HG02870 (cell line): ENCODE data around the gene PRRT2.
"Not testable (repeated sequence)": the region's sequence is repeated elsewhere in the genome, so short reads cannot be mapped to it uniquely, and the experiment has no call there.

Experiments
- ATAC-seq: cut with Tn5 transposase; IDR thresholded peaks from one replicate; pipeline ENCODE4 v1.9.1; 2021; ENCODE audit warnings: mild to moderate bottlenecking, moderate library complexity; ENCODE audit not compliant: unreplicated experiment

PRRT2 gene

DNA sequence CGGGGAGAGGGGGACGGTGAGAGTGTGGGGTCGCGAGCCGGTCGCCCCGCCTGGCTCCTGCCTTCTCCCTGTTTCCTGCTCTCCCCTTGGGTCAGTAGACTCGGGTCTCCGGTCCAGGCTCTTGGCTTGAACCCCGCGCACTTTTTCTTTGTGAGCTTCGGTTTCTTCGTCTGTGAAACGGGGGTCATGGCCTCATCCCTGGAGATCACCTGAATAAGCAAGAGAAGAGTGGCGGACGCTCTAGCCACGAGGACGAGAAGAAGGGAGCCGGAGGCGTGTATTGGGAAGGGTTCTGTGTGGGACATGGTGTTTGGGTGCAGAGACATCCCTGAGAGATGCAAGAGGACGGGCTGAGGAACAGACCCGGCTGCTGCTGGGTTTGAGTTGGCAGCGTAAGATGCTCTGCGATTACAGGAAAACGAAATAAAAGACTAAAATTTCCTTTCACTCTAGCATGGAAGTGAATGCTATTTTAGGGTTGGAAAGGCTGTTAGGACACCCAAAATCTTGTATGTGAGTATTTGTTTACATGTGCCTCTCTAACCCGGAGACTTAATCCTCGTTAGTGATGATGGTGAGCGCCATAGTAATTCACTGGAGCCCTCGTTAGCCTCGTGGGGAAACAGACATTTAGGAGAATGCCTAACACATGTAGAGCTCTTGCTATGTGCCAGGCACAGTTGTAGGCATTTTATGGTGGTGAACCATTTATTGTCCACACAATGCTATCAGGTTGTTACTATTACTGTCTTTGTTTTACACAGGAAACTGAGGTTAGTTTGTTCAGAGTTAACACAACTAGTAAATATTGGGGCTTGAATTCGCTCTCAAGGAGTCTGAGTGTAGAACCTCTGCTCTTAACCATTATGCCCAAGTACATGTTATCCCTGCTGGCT lies 20.8 kb upstream of the PRRT2 start:
- ATAC-seq = no peak

- ATAC-seq = no peak
Observed at GRCh38 chr16:29791845-29792807, 19.9 kb upstream of the PRRT2 start.

DNA sequence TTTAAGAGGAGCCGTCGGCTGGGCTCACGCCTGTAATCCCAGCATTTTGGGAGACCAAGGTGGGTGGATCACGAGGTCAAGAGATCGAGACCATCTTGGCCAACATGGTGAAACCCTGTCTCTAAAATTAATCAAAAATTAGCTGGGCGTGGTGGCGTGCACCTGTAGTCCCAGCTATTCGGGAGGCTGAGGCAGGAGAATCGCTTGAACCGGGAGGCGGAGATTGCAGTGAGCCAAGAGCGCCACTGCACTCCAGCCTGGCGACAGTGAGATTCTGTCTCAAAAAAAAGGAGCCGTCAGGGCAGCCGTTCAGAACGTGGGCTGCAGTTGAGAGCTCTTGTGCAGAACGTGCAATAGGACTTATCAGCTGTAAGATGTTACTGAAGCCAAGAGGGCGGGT lies 18.8 kb upstream of the PRRT2 start:
- not testable (repeated sequence) for ATAC-seq

- no peak for ATAC-seq
Observed at GRCh38 chr16:29794231-29794710, 17.7 kb upstream of the PRRT2 start.

DNA sequence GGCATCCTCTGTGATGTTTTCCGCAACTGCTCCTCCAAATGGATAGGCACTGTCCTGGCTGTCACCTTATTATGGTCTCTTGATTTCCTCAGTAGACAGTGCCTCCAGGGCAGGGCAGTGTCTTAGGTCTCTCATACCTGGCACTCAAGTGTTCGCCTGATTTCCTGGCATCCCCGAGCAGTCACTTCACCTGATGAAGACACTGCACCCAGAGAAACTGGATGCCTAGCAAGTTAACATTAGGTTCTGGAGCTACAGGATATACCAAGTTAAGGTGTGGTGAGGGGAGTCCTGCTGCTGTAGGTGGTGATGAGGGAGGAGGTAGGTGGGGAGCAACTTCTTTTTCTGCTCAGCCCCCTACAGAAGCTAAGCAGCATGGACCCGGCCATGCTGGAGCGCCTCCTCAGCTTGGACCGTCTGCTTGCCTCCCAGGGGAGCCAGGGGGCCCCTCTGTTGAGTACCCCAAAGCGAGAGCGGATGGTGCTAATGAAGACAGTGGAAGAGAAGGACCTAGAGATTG lies 9.5 kb upstream of the PRRT2 start:
- no peak for ATAC-seq

DNA sequence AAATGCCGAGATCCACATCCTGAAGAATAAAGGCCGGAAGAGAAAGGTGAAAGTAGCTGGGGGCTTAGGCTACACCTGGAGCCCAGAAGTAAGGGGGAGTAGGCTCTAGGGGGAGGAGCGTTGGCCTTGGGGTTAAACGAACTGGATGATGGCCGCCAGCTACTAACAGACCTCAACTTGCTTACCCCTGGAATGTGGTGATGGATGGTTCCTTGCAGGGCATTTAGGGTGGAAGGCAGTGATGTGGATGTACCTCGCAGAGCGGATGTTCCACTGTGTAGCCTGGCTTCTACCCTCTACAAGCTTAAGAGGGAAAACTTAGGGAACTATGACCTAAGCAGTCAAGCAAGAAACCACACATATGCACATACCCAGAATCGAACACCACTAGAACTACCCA lies 8.0 kb upstream of the PRRT2 start:
- ATAC-seq = no peak

DNA sequence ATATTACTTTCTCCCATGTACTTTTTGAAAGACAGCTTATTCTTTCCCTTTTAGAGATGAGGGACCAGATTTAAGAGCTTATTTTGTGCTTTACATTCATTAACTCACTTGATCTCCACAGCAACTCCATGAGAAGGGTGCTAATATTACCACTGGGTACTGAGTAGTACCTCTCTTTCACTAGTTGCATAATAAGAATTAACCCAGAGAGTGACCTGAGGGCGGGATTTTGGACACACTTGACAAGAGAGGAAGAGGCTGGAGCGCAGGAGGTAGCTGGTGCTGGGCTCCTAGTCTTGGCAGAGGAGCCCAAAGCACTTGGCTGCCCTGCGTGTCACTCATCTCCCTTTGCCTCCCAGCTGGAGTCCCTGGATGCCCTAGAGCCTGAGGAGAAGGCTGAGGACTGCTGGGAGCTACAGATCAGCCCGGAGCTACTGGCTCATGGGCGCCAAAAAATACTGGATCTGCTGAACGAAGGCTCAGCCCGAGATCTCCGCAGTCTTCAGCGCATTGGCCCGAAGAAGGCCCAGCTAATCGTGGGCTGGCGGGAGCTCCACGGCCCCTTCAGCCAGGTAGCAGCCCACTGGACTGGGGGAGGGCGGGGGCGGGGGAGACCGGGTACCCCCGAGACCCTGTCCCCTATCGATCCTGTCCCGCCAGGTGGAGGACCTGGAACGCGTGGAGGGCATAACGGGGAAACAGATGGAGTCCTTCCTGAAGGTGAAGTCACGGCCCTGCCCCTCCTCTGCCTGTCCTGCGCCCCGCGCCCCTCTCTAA lies 7.3 kb upstream of the PRRT2 start:
- ATAC-seq = no peak

- peak; percentile 51 for ATAC-seq
Observed at GRCh38 chr16:29805232-29806098, 6.5 kb upstream of the PRRT2 start.

DNA sequence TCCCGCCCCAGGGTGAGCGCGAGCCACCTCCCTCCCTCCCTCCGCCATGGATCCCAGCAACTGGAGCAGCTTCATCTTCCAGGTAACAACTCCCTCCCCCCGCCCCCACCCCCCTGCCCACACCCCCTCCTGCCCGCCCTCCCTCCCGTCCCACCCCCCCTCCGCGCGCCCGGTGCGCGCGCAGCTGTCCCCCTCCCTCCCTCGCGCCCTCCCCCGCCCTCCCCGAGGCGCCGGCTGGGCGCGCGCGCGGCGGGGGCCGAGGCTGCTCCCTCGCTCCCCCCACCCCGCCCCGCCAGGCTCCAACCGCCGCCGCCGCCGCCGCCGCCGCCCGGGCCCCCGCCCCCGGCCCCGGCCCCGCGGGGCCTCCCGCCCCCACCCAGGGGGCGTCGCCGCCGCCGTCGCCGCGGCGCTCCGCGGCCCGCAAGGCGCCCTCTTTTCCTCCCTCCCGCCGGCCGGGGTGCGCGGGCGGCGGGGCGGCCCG lies 5.9 kb upstream of the PRRT2 start, which contains the start of gene MAZ:
TSS of gene MAZ (plus strand) at position 431 of the 481 bp plus-strand sequence. CDS start 173 bp downstream, outside the sequence.
- ATAC-seq = no peak

DNA sequence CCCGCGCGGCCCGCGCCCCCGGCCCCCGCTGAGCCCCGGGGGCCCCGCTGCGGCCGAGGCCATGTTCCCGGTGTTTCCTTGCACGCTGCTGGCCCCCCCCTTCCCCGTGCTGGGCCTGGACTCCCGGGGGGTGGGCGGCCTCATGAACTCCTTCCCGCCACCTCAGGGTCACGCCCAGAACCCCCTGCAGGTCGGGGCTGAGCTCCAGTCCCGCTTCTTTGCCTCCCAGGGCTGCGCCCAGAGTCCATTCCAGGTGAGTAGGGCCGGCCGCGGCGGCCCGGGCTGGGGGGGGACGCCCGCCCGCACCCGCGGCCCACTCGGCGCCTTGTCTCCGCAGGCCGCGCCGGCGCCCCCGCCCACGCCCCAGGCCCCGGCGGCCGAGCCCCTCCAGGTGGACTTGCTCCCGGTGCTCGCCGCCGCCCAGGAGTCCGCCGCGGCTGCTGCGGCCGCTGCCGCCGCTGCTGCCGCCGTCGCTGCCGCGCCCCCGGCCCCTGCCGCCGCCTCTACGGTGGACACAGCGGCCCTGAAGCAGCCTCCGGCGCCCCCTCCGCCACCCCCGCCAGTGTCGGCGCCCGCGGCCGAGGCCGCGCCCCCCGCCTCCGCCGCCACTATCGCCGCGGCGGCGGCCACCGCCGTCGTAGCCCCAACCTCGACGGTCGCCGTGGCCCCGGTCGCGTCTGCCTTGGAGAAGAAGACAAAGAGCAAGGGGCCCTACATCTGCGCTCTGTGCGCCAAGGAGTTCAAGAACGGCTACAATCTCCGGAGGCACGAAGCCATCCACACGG lies 5.2 kb upstream of the PRRT2 start:
- no peak for ATAC-seq

- ATAC-seq = no peak
Observed at GRCh38 chr16:29807426-29808218, 4.4 kb upstream of the PRRT2 start.

GRCh38 chr16:29808219-29808900 lies 3.6 kb upstream of the PRRT2 start:
- ATAC-seq = no peak

- ATAC-seq = no peak
Observed at GRCh38 chr16:29809031-29809747, 2.8 kb upstream of the PRRT2 start.

- no peak for ATAC-seq
Observed at GRCh38 chr16:29809850-29810698, 1.9 kb upstream of the PRRT2 start.

DNA sequence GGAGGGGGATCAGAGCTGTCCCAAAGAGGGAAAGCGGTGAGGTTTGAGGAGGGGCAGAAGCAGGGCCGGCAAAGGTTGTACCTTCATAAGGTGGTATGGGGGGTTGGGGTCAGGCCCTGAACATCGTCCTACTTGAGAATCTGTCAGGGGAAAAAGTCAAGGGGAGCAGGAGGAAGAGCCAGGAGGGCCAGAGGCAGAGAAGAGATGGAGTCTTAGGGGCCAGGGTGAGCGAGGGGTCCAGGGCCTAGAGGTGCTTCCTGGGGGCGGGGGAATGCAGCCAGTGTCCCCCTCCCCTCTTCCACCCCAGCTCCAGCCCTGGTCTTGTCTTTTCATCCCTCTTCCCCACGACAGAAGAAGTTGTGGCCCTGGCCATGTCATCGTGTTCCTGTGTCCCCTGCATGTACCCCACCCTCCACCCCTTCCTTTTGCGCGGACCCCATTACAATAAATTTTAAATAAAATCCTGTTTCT lies 1.3 kb upstream of the PRRT2 start:
- ATAC-seq = no peak
